GM18858 (cell line): Measurements from ENCODE around the gene RAB8A.

Experiments
- ATAC-seq: cut with Tn5 transposase; IDR thresholded peaks from one replicate; pipeline ENCODE4 v1.9.1; 2021; ENCODE audit not compliant: unreplicated experiment

RAB8A gene

GRCh38 chr19:16136185-16136999 lies 24.7 kb downstream of the RAB8A start:
- no peak for ATAC-seq

- ATAC-seq = no peak
Observed at GRCh38 chr19:16139752-16140151, 28.1 kb downstream of the RAB8A start.

DNA sequence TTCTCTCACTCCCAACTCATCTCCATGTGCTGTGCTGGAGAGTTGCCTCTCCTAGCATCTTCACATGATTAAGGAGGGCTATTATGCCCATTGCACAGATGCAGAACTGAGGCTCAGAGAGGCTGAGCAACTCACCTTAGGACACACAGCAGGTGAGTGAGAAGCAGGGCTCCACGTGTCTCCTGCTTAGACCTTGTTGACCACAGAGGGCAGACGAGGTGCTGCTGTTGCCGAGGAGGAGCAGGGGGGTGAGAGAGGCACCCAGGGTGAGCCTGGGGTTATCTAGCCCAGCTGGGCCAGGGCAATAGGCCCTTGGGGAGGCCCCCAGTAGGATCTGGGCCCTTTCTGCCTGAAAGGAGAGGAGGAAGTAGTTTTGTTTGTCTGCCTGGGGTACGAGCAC lies 29.4 kb downstream of the RAB8A start:
- ATAC-seq = no peak

DNA sequence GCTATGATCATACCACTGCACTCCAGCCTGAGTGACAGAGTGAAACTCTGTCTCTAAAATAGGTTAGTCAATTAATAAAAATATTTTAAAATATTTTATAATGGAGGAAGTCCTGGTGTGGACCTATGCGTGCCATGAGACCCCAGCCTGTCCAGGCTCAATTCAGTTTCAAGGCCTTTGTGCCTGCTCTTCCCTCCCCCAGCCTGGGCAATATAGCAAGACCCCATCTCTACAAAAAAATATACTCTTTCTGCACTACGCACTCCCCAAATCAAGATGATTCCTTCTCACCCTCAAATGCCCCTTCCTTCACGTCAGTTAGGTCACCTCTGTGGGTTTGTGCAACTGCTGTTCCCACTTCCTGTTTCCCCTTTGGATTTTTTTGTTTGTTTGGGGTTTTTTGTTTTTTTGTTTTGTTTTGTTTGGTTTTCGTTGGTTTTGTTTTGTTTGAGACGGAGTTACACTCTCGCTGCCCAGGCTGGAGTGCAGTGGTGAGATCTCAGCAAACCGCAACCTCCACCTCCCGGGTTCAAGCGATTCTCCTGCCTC lies 30.4 kb downstream of the RAB8A start:
- no peak for ATAC-seq

GRCh38 chr19:16143399-16144215 lies 31.9 kb downstream of the RAB8A start, which contains the start of gene HSH2D:
Gene HSH2D (plus strand): TSS chr19:16143685. CDS start chr19:16148751, 5,066 bp downstream.
- ATAC-seq = peak; percentile 54

DNA sequence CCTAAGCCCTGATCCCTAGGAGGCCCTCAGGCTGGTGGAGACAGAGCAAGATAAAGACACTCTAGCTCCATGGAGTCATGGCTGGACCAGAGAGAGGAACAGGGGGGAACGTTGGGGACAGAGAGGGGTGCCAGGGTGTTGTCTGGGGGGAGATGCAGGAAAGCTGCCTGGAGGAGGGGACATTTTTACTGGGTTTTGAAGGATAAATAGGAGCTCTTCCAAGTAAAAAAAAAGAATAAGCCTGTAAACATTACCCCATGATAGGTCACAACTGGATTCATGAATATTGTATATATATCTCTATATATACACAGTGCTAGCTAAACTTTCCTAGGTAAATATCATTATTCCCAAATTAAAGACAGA lies 32.5 kb downstream of the RAB8A start:
- ATAC-seq = no peak

DNA sequence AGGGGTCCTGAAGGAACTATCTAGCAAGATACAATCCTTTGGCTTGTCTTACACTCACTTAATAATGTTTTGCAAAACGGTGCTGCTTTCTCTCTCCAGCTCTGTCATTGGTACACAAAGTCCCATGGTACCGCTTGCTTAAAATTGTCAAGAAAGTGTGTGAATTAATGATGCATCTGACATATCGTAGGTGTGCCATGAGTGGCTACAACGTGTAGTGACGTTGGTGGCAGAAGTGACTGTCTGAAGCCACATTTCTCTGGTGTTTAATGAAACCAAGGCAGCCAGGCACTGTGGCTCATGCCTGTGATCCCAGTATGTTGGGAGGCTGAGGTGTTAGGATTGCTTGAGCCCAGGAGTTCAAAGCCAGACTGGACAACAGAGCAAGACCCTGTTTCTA lies 34.4 kb downstream of the RAB8A start:
- ATAC-seq = no peak

DNA sequence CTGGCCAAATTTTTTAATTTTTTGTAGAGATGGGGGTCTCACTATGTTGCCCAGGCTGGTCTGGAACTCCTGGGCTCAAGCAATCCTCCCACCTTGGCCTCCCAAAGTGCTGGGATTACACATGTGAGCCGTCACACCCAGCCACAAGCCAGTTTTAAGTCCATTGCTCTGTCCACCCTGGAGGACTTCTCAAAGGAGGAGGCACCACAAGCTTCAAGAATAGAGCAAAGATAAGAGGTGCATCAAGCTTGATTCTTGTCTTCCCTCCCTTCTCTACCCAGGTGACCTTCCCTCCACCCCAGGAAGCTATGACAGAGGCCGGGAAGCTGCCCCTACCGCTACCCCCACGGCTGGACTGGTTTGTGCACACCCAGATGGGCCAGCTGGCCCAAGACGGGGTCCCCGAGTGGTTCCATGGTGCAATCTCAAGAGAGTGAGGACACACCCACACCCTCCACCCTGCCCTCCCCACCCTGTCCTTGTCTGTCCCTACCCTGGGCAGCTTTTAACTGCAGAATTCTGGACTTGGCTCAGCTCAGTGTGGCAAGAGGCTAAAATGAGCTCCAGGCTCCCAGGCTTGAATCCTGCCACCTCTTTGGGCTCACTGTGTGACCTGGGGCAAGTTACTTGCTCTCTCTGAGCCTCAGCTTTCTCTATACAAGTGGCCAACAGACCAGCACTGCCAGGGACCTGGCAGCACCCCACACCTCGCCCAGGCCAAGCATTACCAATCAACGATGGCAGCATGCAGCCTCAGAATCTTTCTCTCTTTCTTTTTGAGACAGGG lies 36.9 kb downstream of the RAB8A start:
- no peak for ATAC-seq

DNA sequence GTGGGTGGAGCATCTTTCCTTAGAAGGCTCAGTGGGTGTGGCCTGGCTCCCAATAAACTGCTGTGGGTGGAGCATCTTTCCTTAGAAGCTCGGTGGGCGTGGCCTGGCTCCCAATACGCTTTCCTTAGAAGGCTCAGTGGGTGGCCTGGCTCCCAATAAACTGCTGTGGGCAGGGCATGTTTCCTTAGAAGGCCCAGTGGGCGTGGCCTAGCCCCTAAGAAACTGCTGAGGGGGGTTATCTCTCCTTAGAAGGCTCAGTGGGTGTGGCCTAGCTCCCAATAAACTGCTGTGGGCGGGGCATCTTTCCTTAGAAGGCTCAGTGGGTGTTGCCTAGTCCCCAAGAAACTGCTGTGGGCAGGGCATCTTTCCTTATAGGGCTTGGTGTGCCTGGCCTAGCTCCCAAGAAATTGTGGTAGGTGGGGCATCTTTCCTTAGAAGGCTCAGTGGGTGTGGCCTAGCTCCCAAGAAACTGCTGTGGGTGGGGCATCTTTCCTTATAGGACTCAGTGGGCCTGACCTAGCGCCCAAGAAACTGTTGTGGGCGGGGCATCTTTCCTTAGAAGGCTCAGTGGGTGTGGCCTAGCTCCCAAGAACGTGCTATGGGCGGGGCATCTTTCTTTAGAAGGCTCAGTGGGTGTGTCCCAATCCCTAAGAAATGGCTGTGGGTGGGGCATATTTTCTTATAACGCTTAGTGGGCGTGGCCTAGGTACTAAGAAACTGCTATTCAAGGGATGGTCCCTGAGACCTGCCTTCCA lies 42.1 kb downstream of the RAB8A start:
- ATAC-seq = no peak

- no peak for ATAC-seq
Observed at GRCh38 chr19:16154557-16154956, 42.9 kb downstream of the RAB8A start.

DNA sequence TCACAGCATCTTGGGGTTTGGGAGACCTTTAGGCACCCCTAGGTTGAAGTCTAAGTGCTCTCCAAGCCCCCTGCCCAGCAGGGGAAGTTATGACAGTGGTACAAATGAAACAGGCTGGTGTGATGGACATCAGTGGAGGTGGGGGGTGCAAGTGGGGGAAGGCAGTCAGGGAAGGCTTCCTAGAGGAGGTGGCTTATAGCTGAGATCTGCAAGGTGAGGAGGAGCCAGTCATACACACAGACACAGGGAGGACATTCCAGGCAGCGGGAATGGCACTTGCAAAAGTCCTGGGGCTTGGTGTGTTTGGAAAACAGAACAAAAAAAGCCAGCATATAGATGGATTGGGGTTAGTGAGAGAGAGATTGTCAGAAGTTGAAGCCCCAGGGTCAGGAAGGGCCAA lies 43.4 kb downstream of the RAB8A start:
- no peak for ATAC-seq

DNA sequence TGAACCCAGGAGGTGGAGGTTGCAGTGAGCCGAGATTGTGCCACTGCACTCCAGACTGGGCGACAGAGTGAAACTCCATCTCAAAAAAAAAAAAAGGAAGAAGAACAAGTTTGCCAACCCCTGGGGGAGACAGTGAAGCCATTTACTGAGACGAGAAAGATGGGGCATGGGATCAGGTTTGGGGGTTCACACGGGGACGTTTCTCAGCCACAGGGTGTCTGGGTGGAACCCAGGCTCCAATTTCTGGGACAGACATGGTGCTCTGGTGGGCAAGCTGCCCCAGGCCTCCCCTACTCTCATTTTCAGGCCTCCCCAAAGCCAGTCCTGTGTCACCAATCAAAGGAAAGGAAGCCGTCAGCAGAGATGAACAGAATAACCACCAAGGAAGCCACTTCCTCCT lies 45.2 kb downstream of the RAB8A start:
- no peak for ATAC-seq

GRCh38 chr19:16157601-16158000 lies 45.9 kb downstream of the RAB8A start:
- no peak for ATAC-seq

- no peak for ATAC-seq
Observed at GRCh38 chr19:16159655-16160054, 48.0 kb downstream of the RAB8A start.

DNA sequence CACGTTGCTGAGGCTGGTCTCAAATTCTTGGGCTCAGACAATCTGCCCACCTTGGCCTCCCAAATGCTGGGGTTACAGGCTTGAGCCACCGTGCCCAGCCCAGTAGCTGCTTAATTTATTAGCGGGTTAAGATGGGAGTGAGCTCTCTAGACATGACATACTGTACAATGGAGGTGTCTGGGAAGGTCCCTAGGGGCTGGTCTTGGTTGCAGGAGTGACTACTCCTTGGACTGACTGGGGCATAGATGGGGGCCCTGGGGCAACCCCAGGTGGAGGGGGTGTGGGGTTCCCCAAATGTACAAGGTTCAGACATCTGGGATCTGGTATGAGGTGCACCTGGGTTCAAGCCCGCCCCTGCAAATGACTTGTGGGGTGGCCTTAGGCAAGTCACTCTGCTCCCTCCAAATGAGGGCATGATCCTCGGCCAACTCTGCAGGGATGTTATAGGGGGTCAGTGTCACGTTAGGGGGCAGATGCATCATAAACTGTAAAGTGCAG lies 48.8 kb downstream of the RAB8A start:
- ATAC-seq = no peak

DNA sequence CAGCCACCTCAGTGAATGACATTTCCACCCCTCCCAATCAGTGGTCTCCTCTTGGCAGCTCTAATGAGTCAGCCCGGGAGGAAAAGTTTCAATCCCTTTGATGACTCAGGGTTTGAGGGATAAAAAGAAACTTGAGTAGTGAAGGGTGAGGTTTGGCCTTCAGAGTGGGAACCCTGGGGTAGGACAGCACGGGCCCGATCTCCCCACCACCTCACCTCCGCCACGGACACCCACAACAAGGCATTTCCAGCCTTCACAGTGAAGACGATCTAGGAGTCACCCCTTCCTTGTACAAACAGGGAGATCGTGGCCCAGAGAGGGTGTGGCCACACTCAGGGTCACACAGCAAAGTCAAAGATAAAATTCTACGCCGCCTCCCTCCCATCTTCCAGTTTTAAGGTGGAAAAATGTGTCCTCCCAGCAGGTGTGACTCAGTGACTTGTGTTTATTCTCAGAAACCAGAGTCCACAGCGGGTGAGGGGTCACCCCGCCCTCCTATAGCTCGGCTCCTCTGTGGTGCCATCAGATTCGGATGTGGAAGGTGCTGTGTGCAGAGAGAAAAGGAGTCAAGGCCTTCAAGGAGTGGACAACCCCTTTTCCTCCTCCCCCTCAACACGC lies 49.4 kb downstream of the RAB8A start:
- no peak for ATAC-seq

- no peak for ATAC-seq
Observed at GRCh38 chr19:16161840-16162239, 50.2 kb downstream of the RAB8A start.

DNA sequence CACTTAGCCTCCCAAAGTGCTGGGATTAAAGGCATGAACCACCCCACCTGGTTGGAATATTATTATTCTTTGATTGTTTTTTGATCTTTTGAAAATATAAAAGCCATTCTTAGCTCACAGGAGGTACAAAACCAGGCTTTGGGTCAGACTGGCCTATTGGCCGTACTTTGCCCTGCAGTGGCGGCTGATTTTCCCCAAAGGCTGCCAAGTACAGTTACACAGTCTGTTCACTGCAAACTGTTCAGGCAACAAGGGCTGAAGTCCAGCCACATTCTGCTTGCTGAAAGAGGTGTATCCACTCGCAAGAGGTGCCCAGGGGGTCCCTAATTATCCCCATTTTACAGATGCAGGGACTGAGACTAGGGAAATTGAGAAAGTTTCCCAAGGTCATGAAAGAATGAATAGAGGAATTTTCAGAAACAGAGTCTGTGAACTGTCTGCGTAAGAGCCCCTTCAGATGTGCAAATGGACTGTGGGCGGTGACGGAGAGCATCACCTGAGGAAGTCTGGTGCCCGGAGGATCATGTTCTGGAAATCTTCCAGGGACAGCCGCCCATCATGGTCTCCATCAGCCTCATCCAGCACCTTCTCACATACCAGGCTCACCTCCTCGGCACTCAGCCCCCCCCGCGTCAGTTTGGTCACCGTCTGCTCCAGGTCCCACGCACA lies 52.7 kb downstream of the RAB8A start:
- no peak for ATAC-seq

DNA sequence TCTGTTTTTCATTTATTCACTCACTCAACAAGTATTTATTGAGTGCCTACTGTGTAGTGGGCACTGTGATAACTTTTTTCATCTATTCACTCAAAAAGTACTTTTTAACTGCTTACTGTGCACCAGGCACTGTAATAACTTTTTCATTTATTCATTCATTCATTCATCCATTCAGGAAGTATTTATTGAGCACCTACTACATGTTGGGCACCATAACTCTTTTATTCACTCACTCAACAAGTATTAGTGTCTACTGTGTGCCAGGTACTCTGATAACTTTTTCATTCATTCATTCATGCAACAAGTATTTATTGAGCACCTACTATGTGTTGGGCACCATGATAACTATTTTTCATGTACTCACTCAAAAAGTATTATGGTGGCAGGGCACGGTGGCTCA lies 54.7 kb downstream of the RAB8A start:
- ATAC-seq = no peak
